HG02938 (cell line): Measurements from ENCODE around the gene IQCK.
"Not testable (repeated sequence)": the region's sequence is repeated elsewhere in the genome, so short reads cannot be mapped to it uniquely, and the experiment has no call there.

Experiments
- ATAC-seq: cut with Tn5 transposase; IDR thresholded peaks from one replicate; pipeline ENCODE4 v1.9.1; 2021; ENCODE audit warnings: mild to moderate bottlenecking, moderate library complexity; ENCODE audit not compliant: unreplicated experiment

Gene IQCK, protein sequence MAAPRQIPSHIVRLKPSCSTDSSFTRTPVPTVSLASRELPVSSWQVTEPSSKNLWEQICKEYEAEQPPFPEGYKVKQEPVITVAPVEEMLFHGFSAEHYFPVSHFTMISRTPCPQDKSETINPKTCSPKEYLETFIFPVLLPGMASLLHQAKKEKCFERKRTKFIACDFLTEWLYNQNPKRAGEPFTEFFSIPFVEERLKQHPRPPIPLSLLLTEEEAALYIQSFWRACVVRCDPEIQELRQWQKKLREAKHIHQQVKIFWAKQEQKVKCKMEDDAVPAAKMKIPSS

DNA sequence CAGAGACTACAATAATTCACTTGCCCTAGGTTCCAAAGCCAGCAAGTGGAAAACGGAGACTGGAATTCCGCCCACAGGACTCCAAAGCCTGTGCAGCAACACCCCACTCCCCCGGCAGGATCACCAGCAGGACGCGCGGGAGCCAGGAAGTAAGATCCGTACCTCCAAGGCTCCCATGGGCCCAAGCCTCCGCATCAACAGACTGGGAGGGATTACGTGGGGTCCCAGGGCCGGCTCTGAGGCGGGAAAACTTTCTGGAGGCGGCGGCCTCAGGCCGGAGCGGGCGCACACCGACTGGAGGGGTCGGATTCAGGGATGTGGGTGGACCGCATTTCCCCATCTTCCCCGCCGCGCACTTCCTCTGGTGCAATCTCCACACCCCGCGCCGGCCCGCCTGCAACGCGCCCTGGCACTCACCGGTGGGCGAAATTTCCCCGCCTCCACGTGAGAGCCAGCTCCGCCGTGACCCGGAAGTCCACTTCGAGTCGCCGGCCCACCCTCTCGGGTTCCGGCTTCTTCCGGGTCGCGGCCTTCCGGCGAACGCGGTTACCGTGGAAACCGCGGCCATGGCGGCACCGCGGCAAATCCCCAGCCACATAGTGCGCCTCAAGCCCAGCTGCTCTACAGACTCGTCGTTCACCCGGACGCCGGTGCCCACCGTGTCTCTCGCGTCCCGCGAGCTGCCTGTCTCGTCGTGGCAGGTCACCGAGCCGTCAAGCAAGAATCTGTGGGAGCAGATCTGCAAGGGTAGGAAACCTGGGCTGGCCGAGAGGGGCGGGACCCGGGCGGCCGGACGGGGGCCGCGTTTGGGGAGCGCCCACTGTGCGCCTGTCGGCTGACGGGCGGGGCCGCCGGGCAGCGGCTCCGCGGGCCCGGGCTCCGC lies at the start of gene IQCK, which contains the start of gene KNOP1:
TSS of gene IQCK (plus strand) at position 531 of the 883 bp plus-strand sequence. CDS start at position 567, 36 bp downstream.
TSS of gene KNOP1 (minus strand) at position 487 of the 883 bp plus-strand sequence. CDS start 3,192 bp downstream, outside the sequence.
- ATAC-seq: peak; percentile 86

DNA sequence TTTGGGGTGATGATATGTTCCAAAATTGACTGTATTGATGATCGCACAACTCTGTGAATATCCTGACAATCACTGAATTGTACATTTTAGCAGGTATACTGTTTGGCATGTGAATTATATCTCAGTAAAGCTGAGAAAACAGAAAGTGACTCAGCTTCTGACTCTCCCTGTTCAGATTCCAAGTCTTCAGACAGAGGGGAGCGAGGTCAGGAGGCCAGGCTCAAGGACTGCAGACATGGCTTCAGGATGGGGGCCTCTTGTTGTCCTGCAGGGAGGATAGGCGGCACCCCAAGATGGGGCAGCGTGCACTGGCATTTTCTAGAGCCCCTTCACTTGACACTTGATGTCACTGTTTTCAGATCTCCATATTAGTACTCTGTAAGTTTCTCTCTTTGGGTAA lies 45.7 kb upstream of the IQCK start:
- no peak for ATAC-seq

DNA sequence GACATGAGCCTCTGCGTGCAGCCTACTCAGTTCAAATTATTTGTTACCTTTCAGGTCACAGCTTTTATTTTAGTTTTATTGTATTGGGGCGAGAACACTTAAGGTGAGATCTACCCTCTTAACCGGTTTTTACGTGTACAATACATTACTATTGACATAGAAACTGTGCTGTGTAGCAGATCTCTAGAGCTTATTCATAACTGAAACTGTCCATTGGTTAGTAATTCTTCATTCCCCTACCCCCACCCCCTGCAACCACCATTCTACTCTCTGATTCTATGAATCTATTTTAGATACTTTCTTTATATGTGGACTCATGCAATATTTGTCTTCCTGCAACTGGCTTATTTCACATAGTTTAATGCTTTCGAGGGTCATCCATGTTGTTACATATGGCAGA lies 43.6 kb upstream of the IQCK start:
- ATAC-seq: no peak

DNA sequence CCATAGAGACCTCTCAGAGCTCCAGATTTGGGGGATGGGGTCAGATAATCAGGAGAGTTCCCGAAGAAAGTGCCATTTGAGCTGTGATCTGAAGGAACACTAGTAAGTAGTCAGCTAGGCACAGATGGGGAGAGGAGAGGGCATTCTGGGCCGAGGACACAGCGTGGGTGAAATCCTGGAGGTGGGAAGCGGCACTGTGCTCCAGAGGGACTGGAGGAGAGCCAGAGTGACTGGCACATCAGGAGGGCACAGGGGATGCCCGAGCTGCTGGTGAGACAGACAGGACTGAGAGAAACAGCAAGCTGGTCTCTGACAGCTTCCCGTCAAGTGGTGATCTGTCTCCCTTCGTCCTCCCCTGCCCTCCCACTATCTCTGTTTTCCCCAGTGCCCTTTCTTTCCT lies 40.7 kb upstream of the IQCK start:
- no peak for ATAC-seq

DNA sequence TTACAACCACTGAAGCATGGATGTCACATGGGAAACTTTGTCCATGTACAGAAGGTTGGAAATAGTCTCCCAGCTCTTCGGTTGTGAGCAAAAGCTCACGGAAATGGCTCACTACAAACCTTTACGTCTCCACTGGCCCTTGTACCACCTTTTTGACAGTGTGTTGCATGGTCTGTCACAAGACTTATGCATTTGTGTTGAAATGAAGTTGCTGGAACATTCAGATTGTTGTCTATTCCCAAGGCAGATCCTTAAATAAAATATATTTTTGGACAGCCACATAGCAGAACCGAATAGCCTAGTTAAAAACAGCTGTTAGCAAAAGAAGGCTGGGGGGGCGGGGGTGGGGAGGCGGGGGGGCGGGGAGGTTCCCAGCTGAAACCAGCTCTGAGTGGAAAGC lies 39.3 kb upstream of the IQCK start:
- no peak for ATAC-seq

DNA sequence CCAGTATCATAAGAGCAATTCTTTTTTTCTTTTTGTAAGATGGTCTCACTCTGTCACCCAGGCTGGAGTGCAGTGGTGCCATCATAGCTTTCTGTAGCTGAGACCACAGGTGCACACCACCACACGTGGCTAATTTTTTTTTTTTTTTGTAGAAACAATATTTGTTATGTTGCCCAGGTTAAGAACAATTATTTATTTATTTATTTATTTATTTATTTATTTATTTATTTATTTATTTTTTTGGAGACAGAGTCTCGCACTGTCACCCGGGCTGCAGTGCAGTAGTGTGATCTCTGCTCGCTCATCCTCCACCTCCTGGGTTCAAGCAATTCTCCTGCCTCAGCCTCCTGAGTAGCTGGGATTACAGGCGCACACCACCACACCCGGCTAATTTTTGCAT lies 38.8 kb upstream of the IQCK start:
- not testable (repeated sequence) for ATAC-seq

DNA sequence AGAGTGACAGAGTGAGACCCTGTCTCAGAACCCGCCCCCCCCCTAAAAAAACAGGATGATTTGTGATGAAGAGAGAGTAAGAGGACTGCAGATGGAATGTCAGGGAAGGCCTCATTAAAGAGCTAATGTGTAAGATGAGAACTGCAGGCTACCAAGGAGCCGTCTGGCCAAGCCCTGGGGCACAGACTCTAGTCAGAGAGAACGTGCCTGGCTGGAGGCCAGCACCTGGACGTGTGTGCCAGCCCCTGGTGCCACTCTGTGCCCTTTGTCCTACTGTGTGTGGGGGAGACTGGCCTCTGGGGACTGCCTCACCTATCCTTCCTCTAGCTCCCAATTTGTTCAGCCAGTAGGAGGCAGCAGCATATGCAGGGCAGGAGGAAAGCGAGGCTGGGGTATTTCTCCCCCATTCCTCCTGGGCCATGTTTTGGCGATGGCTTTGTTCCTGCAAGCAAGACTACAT lies 37.2 kb upstream of the IQCK start:
- no peak for ATAC-seq

DNA sequence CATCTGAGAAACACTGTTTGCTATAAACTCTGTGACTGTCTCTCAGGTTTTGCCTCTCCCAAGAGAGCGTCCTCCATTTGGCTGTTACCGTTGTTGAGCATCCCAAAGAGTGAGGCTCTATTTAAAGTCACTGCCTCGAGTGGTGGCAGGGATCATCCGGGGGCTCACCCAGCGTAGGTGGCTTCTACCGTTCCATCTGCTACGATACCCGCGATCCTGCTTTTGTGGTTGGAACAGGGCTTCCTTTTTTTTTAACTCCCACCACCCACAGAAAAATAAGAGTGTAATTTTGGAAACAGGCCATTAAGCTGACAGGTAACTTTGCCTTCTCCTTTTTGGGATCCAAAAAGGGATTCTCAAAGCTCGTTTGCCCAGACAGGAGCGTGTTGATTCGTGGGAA lies 36.4 kb upstream of the IQCK start:
- no peak for ATAC-seq

DNA sequence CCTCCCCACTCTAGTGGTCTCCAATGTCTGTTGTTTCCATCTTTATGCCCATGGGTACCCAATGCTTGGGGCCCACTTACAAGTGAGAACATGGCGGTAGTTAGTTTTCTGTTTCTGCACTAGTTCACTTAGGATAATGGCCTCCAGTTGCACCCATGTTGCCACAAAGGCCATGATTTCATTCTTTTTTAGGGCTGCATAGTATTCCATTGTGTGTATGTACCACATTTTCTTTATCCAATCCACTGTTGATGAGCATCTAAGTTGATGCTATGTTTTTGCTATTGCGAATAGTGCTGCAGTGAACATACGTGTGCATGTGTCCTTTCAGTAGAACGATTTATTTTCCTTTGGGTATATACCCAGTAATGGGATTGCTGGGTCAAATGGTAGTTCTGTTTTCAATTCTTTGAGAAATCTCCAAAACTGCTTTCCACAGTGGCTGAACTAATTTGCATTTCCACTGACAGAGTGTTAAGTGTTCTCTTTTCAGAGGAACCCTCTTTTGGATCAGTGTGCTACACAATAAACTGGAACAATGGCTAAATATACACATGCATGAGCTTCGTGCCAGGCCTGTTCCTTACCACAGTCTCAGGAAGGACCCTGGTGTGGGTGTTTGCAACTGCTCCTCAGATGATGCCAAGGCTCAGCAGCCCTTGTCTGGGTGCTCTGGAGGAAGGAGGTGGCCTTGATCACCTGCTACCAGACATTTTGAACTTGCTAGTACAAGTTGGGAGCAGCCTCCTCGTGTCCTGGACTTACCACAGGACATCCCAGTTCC lies 34.4 kb upstream of the IQCK start:
- ATAC-seq: no peak

DNA sequence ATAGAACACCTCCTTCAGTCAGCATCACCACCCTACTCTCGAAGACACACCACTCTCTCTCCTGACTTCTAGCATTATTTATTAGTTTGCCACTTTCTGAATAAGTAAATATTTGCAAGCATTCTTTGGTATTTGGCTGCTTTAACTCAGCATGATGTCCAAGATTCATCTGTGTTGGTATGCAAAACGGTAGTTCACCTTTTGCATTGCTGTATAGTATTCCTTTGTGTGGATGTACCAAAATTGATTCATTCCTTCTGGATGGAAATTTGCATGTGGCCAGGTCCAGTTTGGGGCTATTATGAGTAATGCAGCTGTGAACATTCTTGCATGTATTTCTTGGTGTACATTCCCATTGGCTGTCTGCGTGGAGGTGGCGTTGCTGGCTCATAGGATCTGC lies 32.9 kb upstream of the IQCK start:
- ATAC-seq: no peak

DNA sequence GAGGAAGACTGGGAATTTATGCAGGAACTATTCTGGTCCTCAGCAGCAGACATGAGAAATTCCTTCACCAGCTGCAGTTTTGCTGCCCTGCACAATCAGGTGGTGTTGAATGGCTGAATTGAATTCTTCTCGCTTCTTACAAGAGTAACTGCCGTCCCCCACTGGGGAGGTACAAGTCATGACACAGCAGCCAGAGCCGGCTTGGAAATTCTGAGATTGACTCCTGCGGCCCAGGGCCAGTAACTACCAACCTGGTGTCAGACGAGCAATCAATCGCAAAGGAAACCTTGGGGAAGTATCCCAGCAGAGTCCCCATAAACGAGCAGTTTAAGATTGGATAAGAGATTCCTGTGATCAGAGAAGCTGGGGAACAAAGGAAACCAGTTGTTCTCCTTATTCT lies 30.8 kb upstream of the IQCK start:
- ATAC-seq: no peak

DNA sequence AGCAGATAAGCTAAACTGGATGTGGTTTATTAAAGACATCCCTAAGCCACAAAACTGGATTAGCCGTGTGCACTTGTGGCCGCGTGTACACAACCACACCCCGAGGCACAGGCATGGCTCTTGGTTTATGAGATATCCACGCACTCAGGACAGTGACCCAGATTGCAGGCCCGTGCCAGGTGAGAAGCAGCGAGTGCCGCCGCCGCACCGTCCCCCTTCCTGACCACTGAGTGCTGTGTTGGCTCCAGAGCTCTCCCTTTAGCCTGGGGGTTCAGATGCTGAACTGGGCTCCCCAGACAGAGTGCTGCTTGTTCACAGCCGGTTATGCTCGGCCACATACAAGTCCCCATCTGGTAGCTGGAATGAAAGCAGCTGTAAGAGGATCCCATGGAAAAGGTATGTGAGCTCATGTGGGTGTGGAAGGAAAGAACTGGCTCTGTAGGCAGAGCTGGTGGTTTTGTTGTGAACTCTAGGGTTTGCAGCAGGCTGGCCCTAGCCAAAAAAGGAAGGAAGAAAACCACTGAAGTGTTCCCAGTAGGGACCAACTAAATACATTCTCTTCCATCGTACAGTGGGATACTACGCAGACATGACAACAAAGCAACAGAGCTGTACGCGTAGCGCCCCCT lies 29.6 kb upstream of the IQCK start:
- no peak for ATAC-seq

DNA sequence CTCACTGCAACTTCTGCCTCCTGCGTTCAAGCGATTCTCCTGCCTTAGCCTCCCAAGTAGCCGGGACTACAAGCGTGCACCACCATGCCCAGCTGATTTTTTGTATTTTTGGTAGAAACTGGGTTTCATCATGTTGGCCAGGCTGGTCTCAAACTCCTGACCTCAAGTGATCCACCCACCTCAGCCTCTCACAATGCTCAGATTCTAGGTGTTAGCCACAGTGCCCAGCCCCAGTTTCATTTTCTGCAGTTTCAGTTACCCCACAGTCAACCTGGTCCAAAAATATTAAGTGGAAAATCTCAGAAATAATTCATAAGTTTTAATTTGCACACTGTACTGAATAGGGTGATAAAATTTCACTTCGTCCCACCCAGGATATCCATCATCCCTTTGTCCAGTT lies 28.7 kb upstream of the IQCK start:
- ATAC-seq: no peak

DNA sequence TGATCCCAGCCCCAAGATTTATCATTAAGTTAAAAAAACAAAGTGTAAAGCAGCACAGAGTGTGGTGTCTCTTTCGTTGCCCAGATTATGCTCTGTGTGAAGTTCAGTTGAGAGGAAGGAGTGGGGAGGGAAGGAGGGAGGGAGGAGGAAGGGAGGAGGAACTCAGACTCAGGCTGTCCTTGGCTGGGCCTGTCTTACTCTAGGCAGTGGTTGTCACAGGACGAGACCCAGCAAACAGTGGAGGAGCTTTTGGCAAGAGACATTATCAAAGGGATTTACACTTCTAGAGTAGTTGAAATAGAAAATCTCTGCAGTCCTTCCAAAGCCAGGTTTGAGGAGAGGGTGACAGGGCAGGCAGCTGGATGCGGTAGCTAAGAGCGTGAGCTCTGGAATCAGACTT lies 27.9 kb upstream of the IQCK start:
- ATAC-seq: no peak

DNA sequence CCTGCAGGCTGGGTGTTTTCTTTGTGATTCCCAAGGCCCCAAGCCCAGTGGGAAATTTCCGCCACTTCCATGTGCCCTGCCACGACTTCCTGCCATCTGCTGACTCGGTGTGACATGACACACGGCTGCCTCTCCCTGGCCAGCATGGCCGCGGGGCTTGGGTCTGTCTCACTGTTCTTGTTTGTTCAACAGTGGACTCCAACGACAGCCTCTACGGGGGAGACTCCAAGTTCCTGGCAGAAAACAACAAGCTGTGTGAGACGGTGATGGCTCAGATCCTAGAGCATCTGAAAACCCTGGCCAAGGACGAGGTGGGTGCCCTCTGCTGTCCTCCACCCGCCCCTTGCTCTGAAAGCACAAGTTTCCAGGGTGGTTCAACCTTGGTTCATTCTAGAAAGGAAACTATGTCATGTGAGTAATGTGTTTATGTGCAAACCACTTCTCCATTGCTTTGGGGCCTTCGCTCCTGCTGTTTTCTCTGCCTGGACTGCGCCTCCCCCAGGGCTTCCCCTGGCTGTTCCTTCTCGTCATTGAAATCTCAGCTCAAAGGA lies 26.8 kb upstream of the IQCK start:
- ATAC-seq: no peak

DNA sequence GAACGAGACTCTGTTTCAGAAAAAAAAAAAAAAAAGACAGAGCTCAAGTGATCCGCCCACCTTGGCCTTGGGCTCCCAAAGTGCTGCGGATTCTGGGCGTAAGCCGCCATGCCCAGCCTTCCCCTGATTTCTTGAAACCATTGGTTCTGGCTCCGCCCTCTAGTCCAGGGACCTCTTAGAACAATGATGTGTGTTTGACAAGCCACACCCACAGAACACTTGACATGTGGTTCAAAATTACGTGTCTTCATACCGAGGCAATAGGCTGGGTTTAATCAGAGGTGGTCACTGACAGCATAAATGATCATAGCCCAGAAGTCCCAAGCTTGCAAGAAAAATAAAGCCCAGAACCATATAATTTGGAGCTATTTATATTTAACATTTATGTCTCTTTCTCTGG lies 23.1 kb upstream of the IQCK start:
- no peak for ATAC-seq

DNA sequence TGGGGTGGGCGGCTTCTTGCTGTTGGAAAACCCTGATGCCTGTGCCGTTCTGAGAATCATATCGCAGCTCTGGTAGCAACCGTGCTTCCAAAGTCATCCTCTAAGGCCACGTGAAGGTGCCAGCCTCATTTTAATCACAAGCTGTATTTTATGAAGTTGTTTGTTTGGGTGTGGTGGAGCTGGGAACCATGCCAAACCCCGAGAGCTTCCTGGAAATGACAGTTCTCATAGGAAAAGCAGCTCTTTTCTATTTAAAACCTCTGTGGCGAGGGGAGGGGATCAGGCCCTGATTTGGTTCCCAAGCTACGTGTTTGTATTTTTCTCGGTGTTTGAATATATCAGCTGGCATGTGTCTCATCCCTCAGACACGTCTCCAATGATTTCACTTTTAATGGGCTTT lies 21.7 kb upstream of the IQCK start:
- ATAC-seq: no peak

DNA sequence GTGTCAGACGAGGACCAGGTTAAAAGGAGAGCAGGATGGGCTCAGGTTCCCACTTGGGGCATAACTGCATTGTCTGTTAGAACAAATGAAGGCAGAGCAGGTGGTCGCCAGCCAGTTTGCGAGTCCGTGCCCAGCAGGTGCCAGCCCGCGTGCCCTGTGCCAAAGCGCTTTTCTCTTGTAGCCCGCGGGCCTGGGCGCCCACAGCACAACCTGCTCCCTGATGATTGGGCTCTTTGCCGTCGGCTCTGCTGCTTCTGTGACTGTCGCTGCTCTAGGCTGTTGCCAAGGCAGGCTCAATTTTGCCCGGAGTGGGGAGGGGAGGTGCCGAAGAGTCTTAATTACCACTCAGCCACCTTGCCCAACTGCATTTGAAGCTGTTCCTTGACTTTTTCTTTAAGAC lies 21.1 kb upstream of the IQCK start:
- no peak for ATAC-seq

DNA sequence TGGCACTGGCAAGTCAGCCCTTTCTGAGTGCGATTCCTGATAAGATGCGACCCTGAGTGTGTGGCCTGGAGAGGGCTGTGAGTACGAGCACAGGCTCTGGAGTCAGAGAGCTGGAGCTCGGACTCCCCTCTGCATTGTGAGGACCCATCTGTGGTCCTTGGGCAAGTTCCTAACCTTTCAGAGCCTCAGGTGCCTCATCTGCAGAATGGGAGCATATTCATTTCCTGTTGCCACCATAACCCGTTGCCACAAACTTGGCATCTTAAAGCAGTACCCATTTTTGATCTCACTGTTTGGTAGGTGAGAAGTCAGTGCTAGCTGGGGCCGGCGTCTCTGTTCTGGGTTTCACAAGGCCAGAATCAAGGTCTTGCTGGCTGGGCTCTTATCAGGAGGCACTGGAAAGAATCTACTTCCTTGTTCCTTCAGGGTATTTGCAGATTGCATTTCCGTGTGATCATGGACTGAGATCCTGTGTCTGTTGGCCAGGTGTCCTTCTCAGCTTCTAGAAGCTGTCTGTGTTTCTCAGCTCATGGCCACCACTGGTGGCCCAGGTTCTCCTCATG lies 20.2 kb upstream of the IQCK start:
- ATAC-seq: no peak
